Type B pancreatic cell (in vitro differentiated cells): Measurements from ENCODE around the gene FRMD4A. TPM values are rescaled to one million over a fixed set of nuclear protein-coding genes. Genes with fewer than 3 reads are reported as not detected.
"Not testable (repeated sequence)": the region's sequence is repeated elsewhere in the genome, so short reads cannot be mapped to it uniquely, and the experiment has no call there.

ENCODE experiments used
- DNase-seq: peaks from one replicate; pipeline ENCODE4 v3.0.0; 2021; ENCODE audit warnings: mixed read lengths; ENCODE audit not compliant: unreplicated experiment; ENCODE audit errors: extremely low spot score
- H3K27ac Mint-ChIP-seq: 2 replicates; pipeline ENCODE4 v1.8.0; 2021; ENCODE audit warnings: mild to moderate bottlenecking, mixed read lengths
- H3K27me3 Mint-ChIP-seq: 2 replicates; pipeline ENCODE4 v1.8.0; 2021; ENCODE audit warnings: mixed read lengths
- H3K36me3 Mint-ChIP-seq: 2 replicates; pipeline ENCODE4 v1.8.0; 2021; ENCODE audit warnings: mixed read lengths
- H3K4me1 Mint-ChIP-seq: one replicate; pipeline ENCODE4 v1.8.0; 2021; ENCODE audit warnings: mixed read lengths; ENCODE audit not compliant: unreplicated experiment
- H3K4me3 Mint-ChIP-seq: 2 replicates; pipeline ENCODE4 v1.8.0; 2021; ENCODE audit warnings: mild to moderate bottlenecking, mixed read lengths
- H3K9me3 Mint-ChIP-seq: 2 replicates; pipeline ENCODE4 v1.8.0; 2021; ENCODE audit warnings: mixed read lengths
- total RNA-seq: library from RNA; stranded (reverse); gene quantifications from 2 replicates; pipeline ENCODE4 v1.2.1, GENCODE V29; 2021; ENCODE audit warnings: low replicate concordance
- TF ChIP-seq, protein P1 (sequence below): fragments of 200-600 bp; sonication (generic); conservative IDR thresholded peaks from 2 replicates; pipeline ENCODE4 v1.5.0; 2021; ENCODE audit warnings: antibody characterized with exemption, mild to moderate bottlenecking

FRMD4A gene
- total RNA-seq, 1 donor from 2014 or later, result 88.9 TPM

DNA sequence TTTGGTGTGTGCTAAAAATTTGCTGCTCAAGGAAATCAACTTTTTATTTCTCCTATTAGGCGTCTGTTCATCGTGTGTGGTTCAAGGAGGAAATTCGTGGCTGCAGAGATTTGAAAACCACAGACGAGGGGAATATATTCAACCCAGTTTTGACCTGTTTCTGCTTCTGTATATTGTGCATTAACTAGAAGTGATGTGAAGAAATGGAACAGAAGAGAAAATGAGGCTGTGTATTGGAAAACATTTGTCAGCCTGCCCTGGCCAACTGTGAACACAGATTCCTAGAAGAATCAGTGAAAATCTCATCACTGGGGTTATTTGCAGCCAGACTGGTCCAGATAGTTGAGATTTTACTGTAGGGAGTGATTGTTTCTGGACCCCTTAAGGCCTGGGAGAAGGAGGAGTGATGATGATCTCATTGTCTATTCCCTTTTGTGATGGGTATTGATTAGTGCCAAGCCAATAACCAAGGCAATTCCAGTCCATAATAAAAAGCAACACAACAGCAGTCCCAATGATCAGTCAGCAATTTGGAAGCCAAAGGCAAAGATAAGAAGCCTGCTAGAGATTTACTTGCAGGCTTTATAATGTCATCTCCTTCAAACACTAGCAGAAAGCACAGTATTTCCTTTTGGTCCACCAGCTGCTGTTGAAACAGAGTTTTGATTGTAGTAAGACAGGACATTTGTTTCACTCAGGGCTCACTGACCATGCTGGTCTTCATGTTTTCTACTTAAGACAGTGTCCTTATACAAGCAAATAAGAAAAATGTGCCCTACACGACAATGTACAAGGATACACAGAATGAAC lies 404.5 kb downstream of the FRMD4A start:
- Mint-ChIP-seq H3K9me3 (no peaks in the 10 kb centered on the region), H3K27me3 (no peaks in the 10 kb centered on the region), H3K4me1 (peaks cover 5% of the 10 kb centered on the region), H3K36me3 (peaks cover 5% of the 10 kb centered on the region), H3K4me3 (no peak overlapping the region), H3K27ac (no peak overlapping the region)
- TF ChIP-seq, protein P1, sequence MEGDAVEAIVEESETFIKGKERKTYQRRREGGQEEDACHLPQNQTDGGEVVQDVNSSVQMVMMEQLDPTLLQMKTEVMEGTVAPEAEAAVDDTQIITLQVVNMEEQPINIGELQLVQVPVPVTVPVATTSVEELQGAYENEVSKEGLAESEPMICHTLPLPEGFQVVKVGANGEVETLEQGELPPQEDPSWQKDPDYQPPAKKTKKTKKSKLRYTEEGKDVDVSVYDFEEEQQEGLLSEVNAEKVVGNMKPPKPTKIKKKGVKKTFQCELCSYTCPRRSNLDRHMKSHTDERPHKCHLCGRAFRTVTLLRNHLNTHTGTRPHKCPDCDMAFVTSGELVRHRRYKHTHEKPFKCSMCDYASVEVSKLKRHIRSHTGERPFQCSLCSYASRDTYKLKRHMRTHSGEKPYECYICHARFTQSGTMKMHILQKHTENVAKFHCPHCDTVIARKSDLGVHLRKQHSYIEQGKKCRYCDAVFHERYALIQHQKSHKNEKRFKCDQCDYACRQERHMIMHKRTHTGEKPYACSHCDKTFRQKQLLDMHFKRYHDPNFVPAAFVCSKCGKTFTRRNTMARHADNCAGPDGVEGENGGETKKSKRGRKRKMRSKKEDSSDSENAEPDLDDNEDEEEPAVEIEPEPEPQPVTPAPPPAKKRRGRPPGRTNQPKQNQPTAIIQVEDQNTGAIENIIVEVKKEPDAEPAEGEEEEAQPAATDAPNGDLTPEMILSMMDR, result no peak
- DNase-seq, result no peak

DNA sequence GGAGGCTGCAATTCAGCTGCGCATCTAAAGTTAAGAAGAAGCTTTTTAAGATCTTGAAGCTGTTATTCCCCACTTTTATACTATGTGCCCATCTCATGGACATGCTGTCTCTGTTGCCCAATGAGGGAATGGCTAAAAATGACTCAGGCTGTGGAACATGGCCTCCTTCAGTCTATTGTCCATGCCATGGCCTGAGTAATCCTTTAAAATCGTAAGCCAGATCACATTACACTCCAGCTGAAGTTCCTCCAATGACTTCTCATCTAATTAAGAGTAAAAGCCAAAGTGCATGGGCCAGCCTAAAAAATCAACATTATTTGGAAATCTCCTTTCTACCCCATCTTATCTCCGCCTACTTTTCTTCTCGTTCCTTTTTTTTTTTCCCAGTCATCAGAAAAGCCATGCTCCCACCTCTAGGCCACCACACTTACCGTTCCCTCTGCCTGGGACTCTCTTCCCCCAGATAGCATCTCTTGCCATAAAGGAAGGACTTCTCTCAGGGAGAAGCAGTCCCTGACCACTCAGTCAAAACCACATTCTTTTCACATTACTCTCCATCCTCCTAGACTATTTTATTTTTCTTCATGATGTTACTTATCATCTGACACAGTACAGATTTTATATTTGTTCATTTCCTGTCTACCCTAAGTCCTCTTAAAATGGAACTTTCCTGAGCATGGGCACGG lies 406.5 kb downstream of the FRMD4A start:
- H3K4me1 Mint-ChIP-seq, result peaks cover 6% of the 10 kb centered on the region
- no peaks in the 10 kb centered on the region for H3K9me3 Mint-ChIP-seq

DNA sequence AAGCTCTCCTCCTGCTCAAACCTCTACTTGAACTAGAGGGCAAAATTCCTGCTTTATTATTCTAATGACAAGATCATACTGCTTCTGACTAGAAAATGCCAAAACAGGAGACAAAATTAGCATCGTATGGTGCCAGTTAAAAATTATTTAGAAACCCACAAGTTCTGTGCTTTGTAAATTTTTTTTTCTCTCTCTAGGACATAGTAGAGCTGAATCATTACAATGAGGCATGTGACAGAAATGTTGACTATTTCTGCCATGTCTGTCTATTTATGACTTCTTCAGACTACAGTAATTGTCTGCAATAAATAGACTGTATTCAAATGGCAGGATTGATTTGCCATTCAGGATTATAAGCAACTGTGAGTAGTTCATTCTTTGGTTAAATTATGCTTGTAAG lies 408.1 kb downstream of the FRMD4A start:
- DNase-seq, result no peak
- Mint-ChIP-seq H3K4me1 (peaks cover 11% of the 10 kb centered on the region), H3K36me3 (peaks cover 5% of the 10 kb centered on the region), H3K9me3 (no peaks in the 10 kb centered on the region), H3K27me3 (no peaks in the 10 kb centered on the region), H3K27ac (no peak overlapping the region), H3K4me3 (no peak overlapping the region)
- TF ChIP-seq, protein P1, result no peak

More for the DNA sequence above, 406.5 kb downstream of the FRMD4A start:
- H3K27ac Mint-ChIP-seq, result no peak overlapping the region
- H3K4me3 Mint-ChIP-seq, result no peak overlapping the region
- no peaks in the 10 kb centered on the region for H3K27me3 Mint-ChIP-seq
- DNase-seq, result no peak
- TF ChIP-seq, protein P1, result no peak
- peaks cover 5% of the 10 kb centered on the region for H3K36me3 Mint-ChIP-seq

DNA sequence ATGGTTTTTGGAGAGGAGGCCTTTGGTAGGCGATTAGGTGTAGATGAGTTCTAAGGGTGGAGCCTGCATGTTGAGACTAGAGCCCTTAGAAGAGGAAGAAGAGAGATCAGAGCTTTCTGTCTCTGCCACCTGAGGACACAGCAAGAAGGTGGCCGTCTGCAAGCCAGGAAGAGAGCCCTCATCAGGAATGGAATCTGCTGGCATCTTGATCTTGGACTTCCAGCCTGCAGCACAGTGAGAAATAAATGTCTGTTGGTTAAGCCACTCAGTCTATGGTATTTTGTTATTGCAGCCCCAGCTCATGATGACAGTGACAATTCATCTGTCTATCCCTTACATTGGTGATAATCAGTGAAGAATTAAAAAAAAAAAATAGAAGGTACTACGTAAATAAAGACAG lies 408.8 kb downstream of the FRMD4A start:
- Mint-ChIP-seq H3K9me3 (no peaks in the 10 kb centered on the region), H3K36me3 (peaks cover 5% of the 10 kb centered on the region), H3K27me3 (no peaks in the 10 kb centered on the region), H3K4me3 (no peak overlapping the region), H3K4me1 (peaks cover 12% of the 10 kb centered on the region), H3K27ac (no peak overlapping the region)
- TF ChIP-seq, protein P1, result no peak
- DNase-seq, result no peak

DNA sequence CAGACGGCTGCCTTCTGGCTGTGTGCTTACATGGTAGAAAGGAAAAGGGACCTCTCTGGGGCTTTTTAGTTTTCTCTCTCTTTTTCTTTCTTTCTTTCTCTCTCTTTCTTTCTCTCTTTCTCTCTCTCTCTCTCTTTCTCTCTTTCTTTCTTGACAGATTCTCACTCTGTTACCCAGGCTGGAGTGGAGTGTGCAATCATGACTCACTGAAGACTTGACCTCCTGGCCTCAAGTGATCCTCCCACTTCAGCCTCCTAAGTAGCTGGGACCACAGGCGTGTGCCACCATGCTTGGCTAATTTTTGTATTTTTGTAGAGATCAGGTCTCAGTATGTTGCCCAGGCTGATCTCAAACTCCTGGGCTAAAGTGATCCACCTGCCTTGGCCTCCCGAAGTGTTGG lies 409.6 kb downstream of the FRMD4A start:
- H3K4me3 Mint-ChIP-seq, H3K9me3 Mint-ChIP-seq, H3K27me3 Mint-ChIP-seq, H3K36me3 Mint-ChIP-seq, H3K27ac Mint-ChIP-seq, DNase-seq: not testable (repeated sequence)
- peaks cover 15% of the 10 kb centered on the region for H3K4me1 Mint-ChIP-seq

DNA sequence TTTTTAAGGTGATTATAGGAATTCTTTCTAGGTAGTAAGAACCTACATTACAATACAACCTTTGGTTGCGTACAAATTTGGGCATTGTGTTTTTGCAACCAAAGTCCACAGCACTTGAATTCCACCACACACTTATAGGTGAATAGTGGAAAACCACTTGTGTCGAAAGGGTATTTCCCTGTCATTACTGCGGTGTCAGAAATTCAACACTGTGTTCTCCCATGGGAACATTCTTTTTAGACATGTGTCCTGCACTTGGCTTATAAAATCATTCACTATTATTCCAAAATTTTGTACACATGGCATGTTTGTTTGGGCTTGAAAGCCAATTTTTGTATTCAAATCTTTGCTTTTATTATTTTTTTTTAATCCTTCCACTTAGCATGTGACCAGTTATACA lies 410.3 kb downstream of the FRMD4A start:
- TF ChIP-seq, protein P1, result no peak
- no peaks in the 10 kb centered on the region for H3K27me3 Mint-ChIP-seq

More for the DNA sequence above, 410.3 kb downstream of the FRMD4A start:
- H3K9me3 Mint-ChIP-seq, result no peaks in the 10 kb centered on the region
- H3K36me3 Mint-ChIP-seq, result no peaks in the 10 kb centered on the region
- H3K4me3 Mint-ChIP-seq, result no peak overlapping the region
- H3K4me1 Mint-ChIP-seq, result peaks cover 19% of the 10 kb centered on the region
- no peak for DNase-seq
- H3K27ac Mint-ChIP-seq, result no peak overlapping the region
